OCI-LY1 (cell line): ENCODE results near the gene TAGLN.

ENCODE experiments used
- EZH2 ChIP-seq: fragments of 200-600 bp; sonication (generic), shearing (Covaris generic); IDR thresholded peaks from 2 replicates; pipeline ENCODE4 v1.8.0; 2017; ENCODE audit warnings: borderline replicate concordance, mixed run types, mild to moderate bottlenecking, antibody characterized with exemption, low read length, moderate library complexity, mixed read lengths
- TF ChIP-seq, protein P1 (sequence below): fragments of 200-600 bp; sonication (generic), shearing (Covaris generic); IDR thresholded peaks from 2 replicates; pipeline ENCODE4 v1.5.1; 2017; ENCODE audit warnings: mild to moderate bottlenecking, antibody characterized with exemption, low read length, moderate library complexity, mixed read lengths

DNA sequence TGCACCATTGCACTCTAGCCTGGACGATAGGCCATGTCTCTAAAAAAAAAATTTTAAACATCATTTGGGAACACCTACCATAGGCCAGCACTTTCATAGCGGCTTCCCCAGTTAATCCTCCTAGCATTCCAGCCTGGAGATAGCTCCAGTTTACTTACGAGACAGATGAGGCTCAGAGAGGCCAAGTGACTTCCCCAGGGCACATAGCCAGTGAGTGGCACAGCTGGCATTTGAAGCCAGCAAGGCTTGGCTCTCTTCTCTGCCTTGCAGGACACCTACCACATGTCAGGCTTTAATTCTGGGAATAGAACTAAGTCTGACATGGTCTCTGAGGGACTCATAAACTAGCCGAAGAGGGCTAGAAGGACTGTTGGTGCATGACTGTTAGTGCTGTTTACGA, 4.9 kb upstream of the TAGLN start:
- TF ChIP-seq, protein P1, sequence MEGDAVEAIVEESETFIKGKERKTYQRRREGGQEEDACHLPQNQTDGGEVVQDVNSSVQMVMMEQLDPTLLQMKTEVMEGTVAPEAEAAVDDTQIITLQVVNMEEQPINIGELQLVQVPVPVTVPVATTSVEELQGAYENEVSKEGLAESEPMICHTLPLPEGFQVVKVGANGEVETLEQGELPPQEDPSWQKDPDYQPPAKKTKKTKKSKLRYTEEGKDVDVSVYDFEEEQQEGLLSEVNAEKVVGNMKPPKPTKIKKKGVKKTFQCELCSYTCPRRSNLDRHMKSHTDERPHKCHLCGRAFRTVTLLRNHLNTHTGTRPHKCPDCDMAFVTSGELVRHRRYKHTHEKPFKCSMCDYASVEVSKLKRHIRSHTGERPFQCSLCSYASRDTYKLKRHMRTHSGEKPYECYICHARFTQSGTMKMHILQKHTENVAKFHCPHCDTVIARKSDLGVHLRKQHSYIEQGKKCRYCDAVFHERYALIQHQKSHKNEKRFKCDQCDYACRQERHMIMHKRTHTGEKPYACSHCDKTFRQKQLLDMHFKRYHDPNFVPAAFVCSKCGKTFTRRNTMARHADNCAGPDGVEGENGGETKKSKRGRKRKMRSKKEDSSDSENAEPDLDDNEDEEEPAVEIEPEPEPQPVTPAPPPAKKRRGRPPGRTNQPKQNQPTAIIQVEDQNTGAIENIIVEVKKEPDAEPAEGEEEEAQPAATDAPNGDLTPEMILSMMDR, result no peak
- TF ChIP-seq EZH2, result no peak
